ENCODE data around the gene NT5DC3.
A peak's percentile ranks its signal among the peaks of the same experiment; 100 is the strongest.
"Not testable (repeated sequence)": the region's sequence is repeated elsewhere in the genome, so short reads cannot be mapped to it uniquely, and the experiment has no call there.

NT5DC3 gene

DNA sequence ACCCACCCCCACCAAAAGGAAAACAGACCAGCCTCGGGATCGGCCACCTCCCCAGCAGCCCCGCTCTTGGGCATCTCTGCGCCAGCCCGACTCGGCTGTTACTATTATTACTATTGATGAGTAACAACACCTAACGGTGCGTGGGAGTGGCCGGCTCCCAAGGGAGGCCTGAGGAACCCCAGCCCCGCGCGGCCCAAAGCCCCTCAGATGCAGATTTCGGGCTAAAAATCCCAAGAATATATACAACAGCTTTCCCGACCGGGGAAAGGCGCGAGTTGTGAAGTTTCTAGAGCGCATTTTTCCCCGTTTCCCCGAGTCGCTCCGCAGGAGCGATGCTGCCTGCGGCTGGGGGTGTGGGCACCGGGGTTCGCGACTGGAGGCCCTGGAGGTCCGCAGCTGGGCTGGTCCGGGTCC, 565 bp downstream of the NT5DC3 start:
- Histone ChIP-seq H3K27me3 (no peaks in the 10 kb centered on the region), H3K4me3 (peak overlapping the region; percentile 80 to 87), H3K4me1 (peaks cover 0 to 52% (median 20%) of the 10 kb centered on the region in 4 donors), H3K9me3 (no peaks in the 10 kb centered on the region), H3K36me3 (no peaks in the 10 kb centered on the region), H3K27ac (peak overlapping the region; percentile 89 to 95)
- DNase-seq, result peak; percentile 37 to 75
- intact Hi-C loops (cut with DNase I; ENCODE audit: low total_unique reads), result no loop called here
- TF ChIP-seq, protein P1, sequence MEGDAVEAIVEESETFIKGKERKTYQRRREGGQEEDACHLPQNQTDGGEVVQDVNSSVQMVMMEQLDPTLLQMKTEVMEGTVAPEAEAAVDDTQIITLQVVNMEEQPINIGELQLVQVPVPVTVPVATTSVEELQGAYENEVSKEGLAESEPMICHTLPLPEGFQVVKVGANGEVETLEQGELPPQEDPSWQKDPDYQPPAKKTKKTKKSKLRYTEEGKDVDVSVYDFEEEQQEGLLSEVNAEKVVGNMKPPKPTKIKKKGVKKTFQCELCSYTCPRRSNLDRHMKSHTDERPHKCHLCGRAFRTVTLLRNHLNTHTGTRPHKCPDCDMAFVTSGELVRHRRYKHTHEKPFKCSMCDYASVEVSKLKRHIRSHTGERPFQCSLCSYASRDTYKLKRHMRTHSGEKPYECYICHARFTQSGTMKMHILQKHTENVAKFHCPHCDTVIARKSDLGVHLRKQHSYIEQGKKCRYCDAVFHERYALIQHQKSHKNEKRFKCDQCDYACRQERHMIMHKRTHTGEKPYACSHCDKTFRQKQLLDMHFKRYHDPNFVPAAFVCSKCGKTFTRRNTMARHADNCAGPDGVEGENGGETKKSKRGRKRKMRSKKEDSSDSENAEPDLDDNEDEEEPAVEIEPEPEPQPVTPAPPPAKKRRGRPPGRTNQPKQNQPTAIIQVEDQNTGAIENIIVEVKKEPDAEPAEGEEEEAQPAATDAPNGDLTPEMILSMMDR (IDR thresholded peaks at IDR 0.05), result no peak

DNA sequence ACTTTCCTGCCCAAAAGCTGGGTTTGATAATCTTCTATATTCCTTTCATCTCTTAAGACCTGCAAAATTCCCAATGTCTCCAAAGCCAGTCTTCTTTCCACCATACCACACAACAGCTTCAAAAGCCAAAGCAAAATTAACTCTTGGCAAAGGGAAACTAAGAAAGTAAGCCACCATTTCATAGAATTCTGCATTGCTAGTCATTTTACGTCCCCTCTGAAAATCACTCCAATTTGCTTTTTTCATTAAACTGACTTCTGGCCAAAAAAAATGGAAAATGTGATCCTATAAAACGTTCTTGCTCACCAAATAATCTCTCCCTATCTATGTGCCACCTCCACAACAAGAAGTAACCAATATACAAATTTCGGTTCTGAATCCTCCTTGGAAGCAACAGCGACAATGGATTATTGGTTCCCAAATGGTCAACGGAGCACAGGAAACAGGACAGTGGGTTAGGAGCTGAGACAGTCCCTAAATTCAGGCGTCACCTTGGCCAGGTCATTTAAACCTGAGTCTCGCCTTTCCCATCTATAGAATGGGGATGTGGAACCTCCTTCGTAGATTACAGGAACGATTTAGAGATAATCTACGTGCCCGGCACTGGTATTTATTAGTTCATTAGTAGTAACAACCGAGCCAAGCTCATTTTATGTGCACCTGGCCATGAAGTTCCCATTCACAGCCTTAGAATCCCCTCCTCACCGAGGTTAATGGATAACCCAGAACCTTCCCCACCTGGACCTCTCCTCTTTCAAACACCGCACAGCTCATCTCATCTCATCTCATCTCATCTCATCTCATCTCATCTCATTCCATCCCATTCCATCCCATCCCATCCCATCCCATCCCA, 1.2 kb downstream of the NT5DC3 start:
- no peaks in the 10 kb centered on the region for H3K9me3 ChIP-seq
- H3K36me3 ChIP-seq, result no peaks in the 10 kb centered on the region
- intact Hi-C loops (cut with DNase I; ENCODE audit: low total_unique reads), result loop anchor here (5.0 kb wide), 1 partner anchor 38 kb away; no protein-coding TSS in a partner anchor
- H3K27me3 ChIP-seq, result no peaks in the 10 kb centered on the region
- peaks cover 0 to 58% (median 26%) of the 10 kb centered on the region in 4 donors for H3K4me1 ChIP-seq
- H3K4me3 ChIP-seq, result peak overlapping the region; percentile 80 to 87
- DNase-seq, result no peak
- TF ChIP-seq, protein P1 (IDR thresholded peaks at IDR 0.05), result no peak
- H3K27ac ChIP-seq, result peak overlapping the region; percentile 89 to 95

DNA sequence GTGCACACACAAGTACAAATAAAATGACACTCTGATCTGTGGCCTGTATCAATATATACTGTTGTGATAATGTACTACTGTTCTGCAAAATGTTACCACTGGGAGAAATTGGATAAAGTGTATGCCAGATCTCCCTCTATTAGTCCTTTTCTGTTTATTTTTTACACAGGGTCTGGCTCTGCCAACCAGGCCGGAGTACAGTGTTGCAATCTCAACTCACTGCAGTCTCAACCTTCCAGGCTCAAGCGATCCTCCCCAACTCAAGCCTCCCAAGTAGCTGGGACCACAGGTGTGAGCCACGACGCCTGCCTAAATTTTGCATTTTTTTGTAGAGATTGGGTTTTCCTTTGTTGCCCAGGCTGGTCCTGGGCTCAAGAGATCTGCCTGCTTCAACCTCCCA, 1.9 kb downstream of the NT5DC3 start:
- peaks cover 0 to 65% (median 33%) of the 10 kb centered on the region in 4 donors for H3K4me1 ChIP-seq
- peak overlapping the region; percentile 80 to 87 for H3K4me3 ChIP-seq
- H3K36me3 ChIP-seq, result no peaks in the 10 kb centered on the region
- intact Hi-C loops (cut with DNase I; ENCODE audit: low total_unique reads), result loop anchor here (5.0 kb wide), 1 partner anchor 37 kb away; no protein-coding TSS in a partner anchor
- TF ChIP-seq, protein P1 (IDR thresholded peaks at IDR 0.05), result no peak
- H3K9me3 ChIP-seq, result no peaks in the 10 kb centered on the region
- DNase-seq, result no peak
- no peaks in the 10 kb centered on the region for H3K27me3 ChIP-seq
- peak overlapping the region; percentile 89 to 95 for H3K27ac ChIP-seq

DNA sequence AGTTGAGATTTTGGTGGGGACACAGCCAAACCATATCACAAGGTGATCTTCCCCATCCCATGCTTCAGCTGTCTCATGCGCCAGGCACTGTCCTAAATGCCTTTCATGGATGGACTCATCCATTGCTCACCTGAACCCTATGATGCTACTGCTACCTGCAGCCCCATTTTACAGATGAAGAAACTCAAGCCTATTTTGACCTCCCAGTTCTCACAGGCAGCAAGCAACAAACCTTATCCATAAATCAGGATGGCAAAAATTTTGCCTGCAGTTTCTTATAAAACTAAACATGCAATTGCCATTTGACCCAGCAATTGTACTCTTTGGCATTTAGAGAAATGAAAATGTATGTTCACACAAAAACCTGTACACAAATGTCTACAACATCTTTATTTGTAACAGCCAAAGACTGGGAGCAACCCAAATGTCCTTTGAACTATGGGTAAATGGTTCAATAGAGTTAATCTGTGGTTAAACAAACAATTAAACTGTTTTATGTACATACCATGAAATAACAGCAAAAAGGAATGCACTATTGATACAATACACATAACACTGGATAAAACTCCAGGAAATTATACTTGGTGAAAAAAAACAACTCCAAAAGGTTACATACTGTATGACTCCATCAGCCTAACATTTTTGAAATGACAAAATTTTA, 2.6 kb downstream of the NT5DC3 start:
- no peak for DNase-seq
- TF ChIP-seq, protein P1 (IDR thresholded peaks at IDR 0.05), result no peak
- Histone ChIP-seq H3K27me3 (no peaks in the 10 kb centered on the region), H3K4me1 (peaks cover 0 to 72% (median 39%) of the 10 kb centered on the region in 4 donors), H3K27ac (peak overlapping the region; percentile 89 to 95), H3K9me3 (no peaks in the 10 kb centered on the region), H3K4me3 (peak overlapping the region; percentile 80 to 87), H3K36me3 (no peaks in the 10 kb centered on the region)
- intact Hi-C loops (cut with DNase I; ENCODE audit: low total_unique reads), result loop anchor here (5.0 kb wide), 1 partner anchor 36 kb away; no protein-coding TSS in a partner anchor

DNA sequence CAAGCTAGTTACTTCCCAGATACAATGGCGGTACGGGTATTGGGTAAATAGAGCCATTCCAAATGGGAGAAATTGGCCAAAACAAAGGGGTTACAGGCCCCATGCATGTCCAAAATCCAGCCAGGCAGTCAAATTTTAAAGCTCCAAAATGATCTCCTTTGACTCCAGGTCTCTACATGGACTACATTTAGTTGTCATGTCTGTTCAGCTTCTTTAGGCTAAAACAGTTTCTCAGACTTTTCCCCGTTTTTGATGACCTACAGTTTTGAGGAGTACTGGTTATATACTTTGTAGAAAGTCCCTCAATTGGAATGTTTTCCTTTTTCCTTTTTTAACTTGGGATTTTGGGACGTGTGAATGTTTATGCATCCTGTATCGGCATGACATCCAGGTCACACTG, 4.7 kb downstream of the NT5DC3 start:
- Histone ChIP-seq H3K27ac (peak overlapping the region; percentile 61 to 70), H3K4me1 (peaks cover 0 to 80% (median 45%) of the 10 kb centered on the region in 4 donors), H3K4me3 (no peak overlapping the region), H3K27me3 (no peaks in the 10 kb centered on the region), H3K9me3 (no peaks in the 10 kb centered on the region), H3K36me3 (no peaks in the 10 kb centered on the region)
- intact Hi-C loops (cut with DNase I; ENCODE audit: low total_unique reads), result loop anchor here (5.0 kb wide), 1 partner anchor 34 kb away; no protein-coding TSS in a partner anchor
- DNase-seq, result no peak
- TF ChIP-seq, protein P1 (IDR thresholded peaks at IDR 0.05), result no peak

DNA sequence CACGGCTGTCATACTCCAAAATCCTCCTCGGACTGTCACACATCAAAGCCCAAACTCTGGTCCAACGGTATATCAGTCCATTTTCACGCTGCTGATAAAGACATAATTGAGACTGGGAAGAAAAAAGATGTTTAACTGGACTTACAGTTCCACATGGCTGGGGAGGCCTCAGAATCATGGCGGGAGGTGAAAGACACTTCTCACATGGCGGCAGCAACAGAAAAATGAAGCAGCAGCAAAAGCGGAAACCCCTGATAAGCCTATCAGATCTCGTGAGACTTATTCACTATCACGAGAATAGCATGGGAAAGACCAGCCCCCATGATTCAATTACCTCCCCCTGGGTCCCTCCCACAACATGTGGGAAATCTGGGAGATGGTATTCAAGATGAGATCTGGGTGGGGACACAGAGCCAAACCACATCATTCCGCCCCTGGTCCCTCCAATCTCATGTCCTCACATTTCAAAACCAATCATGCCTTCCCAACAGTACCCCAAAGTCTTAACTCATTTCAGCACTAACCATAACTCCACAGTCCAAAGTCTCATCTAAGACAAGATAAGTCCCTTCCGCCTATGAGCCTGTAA, 5.2 kb downstream of the NT5DC3 start:
- Histone ChIP-seq H3K4me1 (peaks cover 0 to 85% (median 47%) of the 10 kb centered on the region in 4 donors), H3K27ac (peak overlapping the region; percentile 61 to 70)
- intact Hi-C loops (cut with DNase I; ENCODE audit: low total_unique reads), result loop anchor here (5.0 kb wide), 1 partner anchor 34 kb away; no protein-coding TSS in a partner anchor
- not testable (repeated sequence) for H3K27me3 ChIP-seq, H3K36me3 ChIP-seq, H3K4me3 ChIP-seq, DNase-seq, H3K9me3 ChIP-seq
